ENCODE results near the gene PGF.

The PGF gene

DNA sequence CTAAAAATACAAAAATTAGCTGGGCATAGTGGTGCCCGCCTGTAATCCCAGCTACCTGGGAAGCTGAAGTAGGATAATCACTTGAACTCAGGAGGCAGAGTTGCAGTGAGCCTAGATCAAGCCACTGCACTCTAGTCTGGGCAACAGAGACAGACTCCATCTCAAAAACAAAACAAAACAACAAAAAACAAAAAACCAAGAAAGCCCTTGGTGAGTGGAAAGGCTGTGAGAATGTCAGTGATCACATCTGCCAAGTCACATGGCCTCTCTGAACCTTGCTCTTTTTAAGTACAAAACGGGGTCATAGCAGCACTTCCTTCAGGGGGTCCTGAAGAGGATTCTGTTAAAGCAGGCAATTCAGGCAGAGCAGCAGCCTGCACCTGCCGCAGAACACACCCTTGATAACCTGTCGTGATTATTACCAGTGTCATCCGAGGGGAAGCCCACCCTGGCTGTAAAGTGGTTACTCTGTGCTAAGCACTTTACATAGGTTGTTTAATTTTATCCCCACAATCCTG is 41.9 kb downstream of the PGF start:
- TF ChIP-seq CTCF (conservative IDR thresholded peaks at IDR 0.05; ENCODE audit: control insufficient read depth, insufficient read depth, low read depth, low read length) = no peak
- H3K4me3 ChIP-seq (ENCODE audit: control insufficient read depth, low read depth, low read length) = no peak overlapping the region
- DNase-seq (ENCODE audit: low read depth) = no peak

DNA sequence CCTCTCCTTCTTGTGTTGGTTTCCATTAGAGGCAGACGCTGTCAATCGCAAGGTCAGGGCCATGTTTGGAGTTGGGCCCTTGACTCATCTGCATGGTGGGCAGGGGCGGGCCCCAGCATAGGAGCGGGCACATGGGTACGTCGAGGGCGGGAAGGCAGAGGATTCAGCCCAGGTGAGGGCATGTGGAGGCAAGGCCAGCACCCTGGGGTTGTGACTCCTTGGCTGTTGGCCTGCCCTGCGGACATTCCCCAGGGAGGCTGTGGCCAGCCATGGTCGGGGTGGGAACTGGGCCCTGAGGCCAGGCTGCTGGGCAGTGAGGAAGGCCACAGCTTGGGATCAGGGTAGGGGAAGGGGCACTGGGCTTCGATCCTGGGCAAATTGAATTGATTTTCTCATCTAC is 42.6 kb downstream of the PGF start:
- H3K4me3 ChIP-seq (ENCODE audit: control insufficient read depth, low read depth, low read length) = no peak overlapping the region
- no peak for TF ChIP-seq CTCF (conservative IDR thresholded peaks at IDR 0.05; ENCODE audit: control insufficient read depth, insufficient read depth, low read depth, low read length)
- DNase-seq (ENCODE audit: low read depth) = no peak

DNA sequence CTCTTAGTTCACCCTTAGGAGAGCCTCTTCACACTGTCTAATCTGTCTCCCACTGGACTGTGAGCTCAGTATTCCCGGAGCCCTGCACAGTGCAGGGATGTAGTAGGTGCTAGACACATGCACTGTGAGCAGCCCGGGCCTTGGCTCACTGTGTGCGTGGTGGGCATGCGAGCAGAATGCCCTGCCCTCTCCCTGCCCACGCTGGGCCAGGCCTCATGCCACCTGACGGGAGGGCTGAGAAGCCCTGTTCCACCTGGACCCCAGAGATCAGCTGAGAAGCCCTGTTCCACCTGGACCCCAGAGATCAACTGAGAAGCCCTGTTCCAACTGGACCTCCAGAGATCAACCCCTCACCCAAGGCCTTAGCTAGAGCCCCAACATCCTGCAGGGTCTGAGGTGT is 43.3 kb downstream of the PGF start:
- TF ChIP-seq CTCF (conservative IDR thresholded peaks at IDR 0.05; ENCODE audit: control insufficient read depth, insufficient read depth, low read depth, low read length) = no peak
- no peak overlapping the region for H3K4me3 ChIP-seq (ENCODE audit: control insufficient read depth, low read depth, low read length)
- no peak for DNase-seq (ENCODE audit: low read depth)

GRCh38 chr14:74911704-74912103 is 43.7 kb downstream of the PGF start:
- TF ChIP-seq CTCF (conservative IDR thresholded peaks at IDR 0.05; ENCODE audit: control insufficient read depth, insufficient read depth, low read depth, low read length) = no peak
- H3K4me3 ChIP-seq (ENCODE audit: control insufficient read depth, low read depth, low read length) = no peak overlapping the region
- no peak for DNase-seq (ENCODE audit: low read depth)

DNA sequence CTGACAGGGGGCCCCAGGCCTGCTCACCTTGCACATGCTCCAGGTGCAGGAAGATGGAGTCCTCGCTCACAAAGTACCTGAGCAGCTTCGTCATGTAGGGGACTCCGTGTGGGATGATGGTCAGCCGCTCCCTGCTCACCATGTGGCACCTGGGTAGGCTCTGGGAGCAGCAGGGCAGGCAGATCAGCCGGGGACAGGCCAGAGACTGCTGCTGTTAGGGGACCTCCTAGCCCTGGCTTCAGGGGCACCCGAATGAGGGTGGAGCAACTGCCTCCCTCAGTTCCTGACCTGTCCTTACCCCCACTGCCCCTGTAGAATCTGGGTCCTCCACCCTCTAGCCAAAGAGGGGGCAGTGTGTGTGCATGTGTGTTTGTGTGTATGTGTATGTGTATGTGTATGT is 44.2 kb downstream of the PGF start:
- no peak for TF ChIP-seq CTCF (conservative IDR thresholded peaks at IDR 0.05; ENCODE audit: control insufficient read depth, insufficient read depth, low read depth, low read length)
- no peak overlapping the region for H3K4me3 ChIP-seq (ENCODE audit: control insufficient read depth, low read depth, low read length)
- DNase-seq (ENCODE audit: low read depth) = no peak

GRCh38 chr14:74910556-74910955 is 44.8 kb downstream of the PGF start:
- no peak for DNase-seq (ENCODE audit: low read depth)
- no peak for TF ChIP-seq CTCF (conservative IDR thresholded peaks at IDR 0.05; ENCODE audit: control insufficient read depth, insufficient read depth, low read depth, low read length)
- no peak overlapping the region for H3K4me3 ChIP-seq (ENCODE audit: control insufficient read depth, low read depth, low read length)

DNA sequence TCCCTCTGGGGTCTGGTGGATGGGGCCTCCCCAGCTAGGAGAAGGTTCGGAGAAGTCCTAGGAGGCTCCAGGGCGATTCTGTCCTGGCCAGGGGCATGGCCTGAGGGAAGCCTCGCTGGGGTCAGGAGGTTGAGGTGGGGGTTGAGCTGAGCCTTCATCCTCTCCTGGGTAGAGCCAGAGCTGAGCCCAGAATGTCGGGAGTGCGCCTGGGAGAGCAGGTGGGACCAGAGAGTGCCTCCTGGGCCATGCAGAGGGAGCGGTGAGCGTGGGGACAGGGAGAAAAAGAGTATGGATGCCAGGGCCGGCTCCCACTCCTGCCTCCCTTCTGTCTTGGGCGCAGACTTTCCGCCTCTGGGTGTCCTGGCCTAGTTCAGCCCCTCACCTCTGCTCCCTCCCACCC is 45.5 kb downstream of the PGF start:
- H3K4me3 ChIP-seq (ENCODE audit: control insufficient read depth, low read depth, low read length) = no peak overlapping the region
- TF ChIP-seq CTCF (conservative IDR thresholded peaks at IDR 0.05; ENCODE audit: control insufficient read depth, insufficient read depth, low read depth, low read length) = no peak
- DNase-seq (ENCODE audit: low read depth) = no peak
